Activated T-cell treated with anti-CD3 and anti-CD28 coated beads, Interleukin-2, amount 50 U/mL, for 24 hours (primary cell): ENCODE results near the gene WNT11.

Source experiments
- DNase-seq: peaks from one replicate; pipeline ENCODE4 v3.0.0-alpha.2; 2020
- H3K27ac Mint-ChIP-seq: 2 replicates; pipeline ENCODE4 v1.8.0; 2020; ENCODE audit warnings: mild to moderate bottlenecking, mixed read lengths
- H3K27me3 Mint-ChIP-seq: 2 replicates; pipeline ENCODE4 v1.8.0; 2020; ENCODE audit warnings: mixed read lengths
- H3K36me3 Mint-ChIP-seq: 2 replicates; pipeline ENCODE4 v1.8.0; 2020; ENCODE audit warnings: low read depth, mixed read lengths
- H3K4me1 Mint-ChIP-seq: 2 replicates; pipeline ENCODE4 v1.8.0; 2020; ENCODE audit warnings: low read depth, mixed read lengths
- H3K4me3 Mint-ChIP-seq: 2 replicates; pipeline ENCODE4 v1.8.0; 2020; ENCODE audit warnings: mild to moderate bottlenecking, moderate library complexity, mixed read lengths
- H3K9me3 Mint-ChIP-seq: 2 replicates; pipeline ENCODE4 v1.8.0; 2020; ENCODE audit warnings: mixed read lengths

The WNT11 gene

GRCh38 chr11:76242004-76242779 lies 35.9 kb upstream of the WNT11 start:
- Mint-ChIP-seq H3K36me3 (no peaks in the 10 kb centered on the region), H3K9me3 (no peaks in the 10 kb centered on the region), H3K4me1 (no peaks in the 10 kb centered on the region), H3K27ac (no peak overlapping the region), H3K4me3 (no peak overlapping the region), H3K27me3 (no peaks in the 10 kb centered on the region)
- DNase-seq: no peak

GRCh38 chr11:76241243-76242000 lies 35.1 kb upstream of the WNT11 start:
- no peak for DNase-seq
- Mint-ChIP-seq H3K36me3 (no peaks in the 10 kb centered on the region), H3K4me3 (no peak overlapping the region), H3K9me3 (no peaks in the 10 kb centered on the region), H3K27me3 (no peaks in the 10 kb centered on the region), H3K4me1 (peaks cover 2% of the 10 kb centered on the region), H3K27ac (no peak overlapping the region)

GRCh38 chr11:76240666-76241065 lies 34.4 kb upstream of the WNT11 start:
- Mint-ChIP-seq H3K4me3 (no peak overlapping the region), H3K27ac (no peak overlapping the region), H3K4me1 (peaks cover 10% of the 10 kb centered on the region), H3K27me3 (no peaks in the 10 kb centered on the region), H3K9me3 (no peaks in the 10 kb centered on the region), H3K36me3 (peaks cover 4% of the 10 kb centered on the region)
- DNase-seq: no peak

- Mint-ChIP-seq H3K27ac (peak overlapping the region; percentile 28), H3K27me3 (no peaks in the 10 kb centered on the region), H3K4me1 (peaks cover 15% of the 10 kb centered on the region), H3K36me3 (peaks cover 7% of the 10 kb centered on the region), H3K9me3 (no peaks in the 10 kb centered on the region), H3K4me3 (no peak overlapping the region)
- no peak for DNase-seq
Observed at GRCh38 chr11:76240161-76240540, 33.8 kb upstream of the WNT11 start.

GRCh38 chr11:76239483-76240160 lies 33.3 kb upstream of the WNT11 start:
- Mint-ChIP-seq H3K9me3 (no peaks in the 10 kb centered on the region), H3K4me1 (peaks cover 20% of the 10 kb centered on the region), H3K27me3 (no peaks in the 10 kb centered on the region), H3K36me3 (peaks cover 9% of the 10 kb centered on the region), H3K27ac (no peak overlapping the region), H3K4me3 (no peak overlapping the region)
- no peak for DNase-seq

- Mint-ChIP-seq H3K27ac (no peak overlapping the region), H3K4me3 (no peak overlapping the region), H3K36me3 (peaks cover 9% of the 10 kb centered on the region), H3K9me3 (no peaks in the 10 kb centered on the region), H3K27me3 (no peaks in the 10 kb centered on the region), H3K4me1 (peaks cover 31% of the 10 kb centered on the region)
- DNase-seq: no peak
Observed at GRCh38 chr11:76238551-76238950, 32.2 kb upstream of the WNT11 start.

GRCh38 chr11:76237914-76238313 lies 31.6 kb upstream of the WNT11 start:
- no peak overlapping the region for H3K27ac Mint-ChIP-seq
- no peaks in the 10 kb centered on the region for H3K9me3 Mint-ChIP-seq
- no peak for DNase-seq
- H3K27me3 Mint-ChIP-seq: no peaks in the 10 kb centered on the region
- H3K36me3 Mint-ChIP-seq: peaks cover 9% of the 10 kb centered on the region
- peaks cover 36% of the 10 kb centered on the region for H3K4me1 Mint-ChIP-seq
- no peak overlapping the region for H3K4me3 Mint-ChIP-seq

GRCh38 chr11:76237000-76237649 lies 30.8 kb upstream of the WNT11 start:
- H3K27me3 Mint-ChIP-seq: no peaks in the 10 kb centered on the region
- peaks cover 9% of the 10 kb centered on the region for H3K36me3 Mint-ChIP-seq
- H3K4me3 Mint-ChIP-seq: no peak overlapping the region
- no peak for DNase-seq
- no peak overlapping the region for H3K27ac Mint-ChIP-seq
- peaks cover 44% of the 10 kb centered on the region for H3K4me1 Mint-ChIP-seq
- no peaks in the 10 kb centered on the region for H3K9me3 Mint-ChIP-seq

GRCh38 chr11:76236092-76236999 lies 30.0 kb upstream of the WNT11 start:
- Mint-ChIP-seq H3K36me3 (peaks cover 9% of the 10 kb centered on the region), H3K4me1 (peaks cover 52% of the 10 kb centered on the region), H3K9me3 (no peaks in the 10 kb centered on the region), H3K27ac (peak overlapping the region; percentile 95), H3K27me3 (no peaks in the 10 kb centered on the region), H3K4me3 (peak overlapping the region; percentile 89)
- no peak for DNase-seq

GRCh38 chr11:76235233-76236091 lies 29.2 kb upstream of the WNT11 start:
- Mint-ChIP-seq H3K27ac (peak overlapping the region; percentile 95), H3K27me3 (no peaks in the 10 kb centered on the region), H3K9me3 (no peaks in the 10 kb centered on the region), H3K4me1 (peaks cover 58% of the 10 kb centered on the region), H3K36me3 (peaks cover 9% of the 10 kb centered on the region), H3K4me3 (peak overlapping the region; percentile 89)
- DNase-seq: peak; percentile 96

- DNase-seq: no peak
- no peaks in the 10 kb centered on the region for H3K27me3 Mint-ChIP-seq
- H3K27ac Mint-ChIP-seq: peak overlapping the region; percentile 95
Observed at GRCh38 chr11:76234416-76235232, 28.3 kb upstream of the WNT11 start.

GRCh38 chr11:76234021-76234415 lies 27.7 kb upstream of the WNT11 start:
- peaks cover 58% of the 10 kb centered on the region for H3K4me1 Mint-ChIP-seq
- H3K27me3 Mint-ChIP-seq: no peaks in the 10 kb centered on the region
- H3K4me3 Mint-ChIP-seq: no peak overlapping the region
- H3K27ac Mint-ChIP-seq: no peak overlapping the region
- peak; percentile 37 for DNase-seq
- H3K36me3 Mint-ChIP-seq: peaks cover 9% of the 10 kb centered on the region
- H3K9me3 Mint-ChIP-seq: no peaks in the 10 kb centered on the region

More at GRCh38 chr11:76234416-76235232, 28.3 kb upstream of the WNT11 start:
- Mint-ChIP-seq H3K4me3 (peak overlapping the region; percentile 89), H3K4me1 (peaks cover 58% of the 10 kb centered on the region), H3K36me3 (peaks cover 9% of the 10 kb centered on the region), H3K9me3 (no peaks in the 10 kb centered on the region)
